NOMO-1 (cell line): ENCODE measurements around the gene MAML3.
A peak's percentile ranks its signal among the peaks of the same experiment; 100 is the strongest.

Source experiments
- DNase-seq, 2 experiments: peaks; one replicate each; lab custom pipeline; 2025; ENCODE audit not compliant: unreplicated experiment in 2 of 2; lab: John Stamatoyannopoulos, UW

Gene MAML3

GRCh38 chr4:140153718-140154571 lies at the start of gene MAML3:
MAML3 (minus strand) TSS chr4:140154184; CDS start chr4:140153327, 857 bp downstream.
- peak; percentile 84 to 93 for DNase-seq

DNA sequence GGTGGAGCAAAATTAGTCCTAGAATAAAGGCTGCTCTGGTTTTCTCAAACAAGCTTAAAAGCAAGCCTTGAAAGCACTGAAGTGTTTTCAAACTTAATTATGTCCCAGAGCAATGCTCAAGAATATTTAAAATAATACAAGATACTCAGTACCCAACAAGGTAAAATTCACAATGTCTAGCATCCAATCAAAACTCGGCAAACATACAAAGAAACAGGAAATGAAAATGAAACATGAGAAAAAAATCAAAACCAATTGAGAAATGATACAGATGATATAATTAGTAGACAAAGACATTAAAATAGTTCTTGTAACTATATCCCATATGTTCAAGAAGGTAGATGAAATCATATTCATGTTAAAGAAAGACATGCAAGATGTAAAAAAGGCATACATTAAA lies 45.0 kb upstream of the MAML3 start:
- DNase-seq = no peak

GRCh38 chr4:140195806-140196205 lies 41.8 kb upstream of the MAML3 start:
- no peak for DNase-seq

DNA sequence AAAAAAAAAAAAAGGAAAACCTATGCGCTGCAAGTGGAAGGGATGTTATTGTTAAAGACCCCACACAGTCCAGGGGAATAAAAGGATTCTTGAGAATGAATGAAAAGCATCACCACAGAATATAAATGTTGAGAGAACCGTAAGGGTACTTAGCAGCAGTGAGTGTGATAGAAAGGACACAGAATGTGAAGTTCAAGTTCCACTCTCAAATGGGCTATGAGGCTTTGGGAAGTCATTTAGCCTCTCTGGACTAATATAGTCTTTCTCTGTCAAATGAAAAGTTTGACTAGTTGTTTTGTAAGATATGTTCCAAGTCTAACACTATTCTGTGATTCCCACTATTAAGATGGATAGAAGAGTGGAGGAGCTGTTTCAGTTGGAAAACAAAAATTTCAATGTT lies 35.8 kb upstream of the MAML3 start:
- DNase-seq = no peak

DNA sequence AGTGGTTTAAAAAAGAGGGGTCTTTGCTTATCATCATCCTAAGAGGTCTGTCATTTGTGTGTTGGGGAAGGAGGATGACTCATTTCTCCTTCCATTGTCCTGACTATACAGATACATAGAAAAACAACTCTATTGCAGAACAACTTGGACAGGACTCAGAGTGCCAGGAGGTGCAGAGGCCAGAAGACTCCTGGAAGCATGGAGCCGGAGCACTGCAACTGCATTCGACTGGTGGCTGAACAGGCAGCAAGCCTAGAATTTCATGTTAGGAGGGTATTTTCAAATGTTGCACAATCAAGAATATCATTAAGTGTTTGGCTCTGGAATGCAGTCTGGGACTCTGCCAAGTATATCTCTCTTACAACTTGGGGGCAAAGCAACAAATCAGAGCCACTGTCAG lies 35.0 kb upstream of the MAML3 start:
- DNase-seq = no peak

GRCh38 chr4:140187316-140187695 lies 33.3 kb upstream of the MAML3 start:
- DNase-seq = no peak

DNA sequence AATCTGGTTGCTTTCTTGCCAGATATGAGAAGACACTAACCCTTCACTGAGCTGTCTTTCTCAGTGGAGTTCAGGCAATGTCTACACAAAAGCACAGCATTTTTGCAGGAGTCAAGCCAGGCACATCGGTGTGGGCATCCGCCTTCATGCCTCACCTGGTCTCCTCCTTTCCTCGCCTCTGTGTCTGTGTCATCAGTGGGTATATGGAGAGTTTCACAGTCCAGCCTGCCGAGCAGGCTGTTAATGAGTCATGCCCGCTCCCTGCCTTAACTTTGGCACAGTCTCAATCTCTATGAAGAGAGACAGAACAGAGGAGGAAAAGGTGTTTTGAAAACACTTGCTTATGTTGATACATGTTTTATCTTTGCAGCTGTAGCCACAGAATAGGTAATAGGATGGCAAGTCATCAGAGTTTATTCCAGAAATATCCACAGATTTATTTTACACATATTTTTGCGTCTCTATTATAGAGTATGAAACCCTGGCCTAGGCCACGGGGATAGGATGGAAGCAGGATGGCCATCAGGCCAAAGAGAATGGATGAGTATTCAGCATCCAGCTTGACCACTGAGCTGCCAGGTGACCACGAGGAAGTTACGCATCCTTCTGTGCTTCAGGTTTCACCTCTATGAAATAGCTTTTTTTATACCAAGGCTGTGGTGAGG lies 32.8 kb upstream of the MAML3 start:
- no peak for DNase-seq

- DNase-seq = no peak
Measured at GRCh38 chr4:140186082-140186438, 32.1 kb upstream of the MAML3 start.

- no peak for DNase-seq
Measured at GRCh38 chr4:140185412-140186081, 31.6 kb upstream of the MAML3 start.

DNA sequence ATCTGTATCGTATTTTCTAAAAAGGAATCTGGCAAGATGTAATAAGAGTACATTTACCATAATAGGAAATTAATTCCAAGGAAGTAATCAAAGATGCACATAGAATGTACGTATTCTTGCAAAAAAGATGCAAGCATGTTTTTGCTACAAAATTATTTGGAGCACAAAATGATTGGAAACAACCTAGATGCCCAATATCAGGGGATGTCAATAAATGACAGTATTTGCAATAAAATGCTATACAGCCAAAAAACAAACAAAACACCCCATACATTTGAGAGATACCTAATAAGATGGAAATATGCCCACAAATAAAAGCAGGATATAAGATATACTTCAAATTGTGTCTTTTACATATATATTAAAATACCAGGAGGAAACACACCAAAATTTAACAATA lies 29.3 kb upstream of the MAML3 start:
- DNase-seq = no peak

DNA sequence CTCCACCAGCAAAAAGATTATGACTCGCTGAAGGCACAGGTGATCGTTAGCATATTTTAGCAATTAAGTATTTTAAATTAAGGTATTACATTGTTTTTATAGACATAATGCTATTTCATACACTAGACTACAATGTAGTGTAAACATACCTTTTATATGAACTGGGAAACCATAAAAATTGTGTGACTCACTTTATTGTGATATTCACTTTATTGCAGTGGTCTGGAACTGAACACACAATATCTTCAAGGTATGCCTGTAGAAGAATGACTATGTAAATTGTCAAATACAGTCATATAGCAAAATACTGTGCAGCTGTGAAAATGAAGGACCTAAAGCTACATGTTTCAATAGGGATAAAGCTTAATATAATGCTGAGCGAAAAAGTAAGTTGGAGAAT lies 26.6 kb upstream of the MAML3 start:
- DNase-seq = no peak

DNA sequence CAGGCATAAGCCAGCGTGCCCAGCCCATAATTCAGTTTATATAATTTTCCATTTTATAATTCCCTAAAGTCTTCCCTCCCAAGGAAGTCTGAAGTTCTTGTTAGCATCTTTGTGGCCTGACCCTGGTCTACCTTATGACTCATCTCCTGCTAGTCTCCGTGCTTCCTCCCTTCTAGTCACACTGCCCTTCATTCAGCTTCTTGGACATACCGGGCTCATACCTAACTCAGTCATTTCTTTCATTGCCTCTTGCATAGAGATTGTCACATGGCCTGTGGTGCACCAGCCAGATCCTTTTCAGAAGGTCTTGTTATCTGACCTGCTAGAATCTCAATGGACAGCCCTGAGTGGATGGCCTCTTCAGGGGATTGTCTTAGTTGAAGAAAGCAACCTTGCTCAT lies 22.8 kb upstream of the MAML3 start:
- no peak for DNase-seq

- DNase-seq = peak; percentile 47 to 84
Measured at GRCh38 chr4:140174543-140174942, 20.6 kb upstream of the MAML3 start.

DNA sequence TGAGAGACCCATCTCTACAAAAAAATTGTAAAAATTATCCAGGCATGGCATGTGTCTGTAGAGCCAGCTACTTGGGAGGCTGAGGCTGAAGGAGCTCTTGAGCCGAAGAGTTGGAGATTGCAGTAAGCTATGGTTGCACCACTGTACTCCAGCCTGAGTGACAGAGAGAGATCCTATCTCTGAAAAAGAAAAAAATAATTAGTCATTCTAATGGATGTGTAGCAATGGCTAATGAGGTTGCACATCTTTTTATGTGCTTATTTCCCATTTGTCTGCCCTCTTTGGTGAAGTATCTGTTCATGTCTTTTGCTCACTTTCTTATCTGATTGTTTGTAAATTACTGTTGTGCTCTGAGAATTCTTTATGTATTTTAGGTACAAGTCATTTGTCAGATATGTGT lies 19.0 kb upstream of the MAML3 start:
- no peak for DNase-seq

DNA sequence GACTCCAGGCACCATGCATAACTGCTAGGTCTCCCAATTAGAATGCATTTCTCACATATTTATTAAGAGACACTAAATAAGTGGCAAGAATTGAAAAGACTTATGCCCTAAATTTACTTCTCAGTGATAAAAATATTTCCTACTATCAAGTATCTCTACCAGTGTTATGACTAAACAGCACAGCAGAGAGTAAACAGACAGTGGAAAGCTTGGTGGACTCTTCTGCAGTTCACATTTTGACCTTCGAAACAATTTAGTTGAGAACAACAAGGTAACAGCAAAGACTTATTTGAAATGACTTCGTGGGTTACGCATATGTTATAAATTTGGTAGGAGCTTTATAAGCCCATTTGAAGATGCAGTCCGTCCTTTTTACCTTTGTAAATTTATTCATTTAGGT lies 16.3 kb upstream of the MAML3 start:
- DNase-seq = no peak

DNA sequence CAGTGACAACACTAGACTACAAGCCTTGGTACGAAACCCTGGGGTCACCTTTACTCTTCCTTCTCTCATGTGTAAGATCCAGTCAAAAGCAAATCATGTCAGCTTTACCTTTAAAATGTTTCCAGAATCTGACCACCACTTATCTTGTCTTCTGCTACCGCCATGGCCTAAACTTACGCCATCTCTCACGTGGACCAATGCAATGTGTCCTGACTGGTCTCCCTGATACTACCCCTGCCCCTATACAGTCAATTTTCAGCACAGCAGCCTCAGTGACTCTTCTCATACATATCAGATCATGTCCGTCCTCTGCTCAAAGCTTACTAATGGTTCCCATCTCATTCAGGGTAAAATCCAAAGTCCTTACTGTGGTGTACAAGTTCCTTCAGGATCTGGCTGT lies 15.0 kb upstream of the MAML3 start:
- no peak for DNase-seq

DNA sequence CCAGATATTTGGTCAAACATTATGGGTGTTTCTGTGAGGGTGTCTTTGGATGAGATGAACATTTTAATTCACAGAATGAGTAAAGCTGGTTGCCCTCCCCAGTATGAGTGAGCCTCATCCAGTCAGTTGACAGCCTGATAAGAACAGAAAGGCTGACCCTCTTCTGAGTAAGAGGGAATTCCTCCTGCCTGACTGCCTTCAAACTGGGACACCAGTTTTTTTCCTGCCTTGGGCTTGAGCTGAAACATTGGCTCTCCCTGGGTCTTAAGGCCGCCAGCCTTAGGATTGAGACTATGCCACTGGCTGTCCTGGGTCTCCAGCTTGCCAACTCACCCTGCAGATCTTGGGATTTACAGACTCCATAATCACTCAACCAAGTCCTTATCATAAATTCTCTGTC lies 14.5 kb upstream of the MAML3 start:
- no peak for DNase-seq

DNA sequence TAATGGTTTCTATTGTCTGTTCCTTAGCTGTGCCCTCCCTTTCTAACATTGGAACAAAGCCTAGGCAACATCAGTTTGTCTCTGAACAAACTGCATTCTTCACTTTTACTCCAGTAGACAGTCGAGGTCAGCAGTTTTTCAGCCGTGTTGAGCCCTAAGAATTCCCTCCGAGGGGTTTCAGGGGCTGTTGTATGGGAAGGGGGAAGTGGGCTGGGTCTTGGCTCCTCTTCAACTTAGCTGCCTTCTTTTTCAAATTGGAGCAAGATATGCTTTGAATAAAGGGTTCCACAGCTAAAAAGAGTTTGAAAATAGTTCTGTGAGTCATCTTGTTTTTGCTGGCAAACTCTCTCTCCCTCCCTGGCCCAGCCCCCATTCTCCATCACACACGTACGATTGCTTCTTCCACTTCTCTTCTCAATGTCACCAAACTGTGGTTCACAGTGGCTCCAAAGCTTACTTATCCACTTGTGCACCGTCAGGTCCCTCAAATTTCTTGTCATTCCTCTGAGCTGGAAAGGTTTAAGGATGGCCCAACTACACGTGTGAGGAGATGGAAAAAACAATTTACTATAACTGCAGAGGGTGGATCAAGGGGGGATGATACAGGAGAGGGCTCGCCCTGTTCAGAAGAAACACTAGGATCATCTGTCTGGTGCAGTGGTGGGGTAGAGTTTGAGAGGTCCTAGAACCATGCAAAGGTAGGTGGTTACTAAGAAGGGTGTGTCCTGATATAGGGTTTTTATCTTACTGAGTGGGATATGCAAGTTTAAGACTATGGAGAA lies 9.2 kb upstream of the MAML3 start:
- no peak for DNase-seq

- no peak for DNase-seq
Measured at GRCh38 chr4:140162596-140162995, 8.6 kb upstream of the MAML3 start.

- DNase-seq = no peak
Measured at GRCh38 chr4:140158365-140159030, 4.5 kb upstream of the MAML3 start.

GRCh38 chr4:140157341-140157740 lies 3.4 kb upstream of the MAML3 start:
- no peak for DNase-seq
